Ureter (tissue), 1 donor: Measurements from ENCODE around the gene ENTPD8. TPM values are rescaled to one million over a fixed set of nuclear protein-coding genes. Genes with fewer than 3 reads are reported as not detected.
A peak's percentile ranks its signal among the peaks of the same experiment; 100 is the strongest.

Experiments used
- DNase-seq: peaks from one replicate; pipeline ENCODE4 v3.0.0-alpha.2; 2020; ENCODE audit warnings: low spot score
- total RNA-seq: library from RNA; stranded (reverse); gene quantifications from one replicate; pipeline ENCODE4 v1.2.4, GENCODE V29; 2023
- donor health status: DM: yes; HTN: yes; CAD: no.

Gene ENTPD8
- total RNA-seq, 1 donor from 2014 or later = not detected

- DNase-seq = no peak
These were observed 6.8 kb upstream of the ENTPD8 start for GRCh38 chr9:137447722-137448601.

GRCh38 chr9:137446851-137447471 lies 5.8 kb upstream of the ENTPD8 start:
- no peak for DNase-seq

GRCh38 chr9:137445930-137446431 lies 4.8 kb upstream of the ENTPD8 start:
- DNase-seq = no peak

DNA sequence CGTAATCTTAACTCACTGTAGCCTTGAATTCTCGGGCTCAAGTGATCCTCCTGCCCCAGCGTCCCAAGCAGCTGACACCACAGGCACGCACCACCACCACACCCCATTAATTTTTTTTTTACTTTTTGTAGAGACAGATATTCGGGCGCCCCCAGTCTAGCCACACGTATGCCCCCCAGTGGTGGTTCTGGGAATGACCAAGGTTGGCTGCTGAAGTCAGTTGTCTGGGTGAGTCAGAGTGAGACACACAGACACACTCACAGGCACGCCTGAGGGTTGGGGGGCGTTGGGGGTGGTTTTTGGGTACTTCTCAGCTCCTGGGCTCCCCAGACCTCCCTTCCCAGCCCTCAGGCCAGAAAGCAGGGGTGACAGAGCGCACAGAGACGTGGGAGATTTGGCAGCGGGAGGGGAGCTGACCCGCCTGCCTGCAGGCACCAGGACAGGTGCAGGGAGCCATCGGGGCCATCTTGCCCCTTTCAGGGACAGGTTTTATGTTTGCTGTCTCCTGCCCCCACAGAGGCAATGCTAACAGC lies 4.2 kb upstream of the ENTPD8 start:
- DNase-seq = peak; percentile 85

- no peak for DNase-seq
These were observed 3.1 kb upstream of the ENTPD8 start for GRCh38 chr9:137444106-137444790.

DNA sequence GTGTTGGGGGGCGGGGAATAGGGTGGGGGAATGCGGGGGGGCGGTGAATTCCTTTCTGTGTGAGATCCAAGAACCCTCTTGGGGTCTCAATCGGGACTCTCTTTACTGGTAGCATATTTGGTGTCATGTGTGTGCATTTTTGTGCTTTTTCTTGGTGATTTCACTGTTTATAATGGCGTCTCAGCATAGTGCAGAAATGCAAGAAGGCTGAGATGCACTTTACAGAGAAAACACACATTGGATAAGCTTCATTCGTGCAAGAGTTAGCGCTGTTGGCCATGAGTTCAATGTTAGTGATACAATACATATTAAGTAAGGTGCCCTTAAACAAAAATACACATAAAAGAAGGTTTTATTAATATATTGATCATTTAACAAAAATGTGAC lies 771 bp upstream of the ENTPD8 start:
- DNase-seq = no peak

DNA sequence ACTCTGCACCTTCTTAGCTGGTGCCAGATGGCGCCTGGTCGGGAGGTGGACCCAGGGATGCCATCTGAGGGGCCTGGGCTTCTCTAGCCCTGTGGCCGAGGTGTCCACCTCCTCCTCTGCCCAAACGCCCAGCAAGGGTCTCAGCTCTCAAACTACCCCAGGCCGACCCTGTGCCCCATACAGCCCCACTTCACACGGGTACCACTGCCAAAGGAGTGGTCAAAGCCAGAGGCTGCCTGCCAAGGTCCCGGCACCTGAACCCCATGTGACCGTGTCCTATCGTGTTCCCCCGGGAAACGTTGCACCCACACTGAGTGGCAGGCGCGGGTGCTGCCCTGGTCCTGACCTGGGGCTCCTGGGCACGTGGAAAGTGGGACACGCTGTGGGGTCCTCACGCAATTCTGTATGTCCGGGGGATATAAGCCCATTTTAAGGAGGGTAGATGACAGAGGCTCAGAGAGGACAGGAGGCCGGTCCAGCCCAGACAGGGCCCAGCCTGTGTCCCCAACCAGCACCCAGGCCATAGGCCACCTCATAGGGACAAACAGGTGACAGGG lies 1.9 kb downstream of the ENTPD8 start:
- no peak for DNase-seq

- DNase-seq = no peak
These were observed 2.5 kb downstream of the ENTPD8 start for GRCh38 chr9:137438591-137439157.

DNA sequence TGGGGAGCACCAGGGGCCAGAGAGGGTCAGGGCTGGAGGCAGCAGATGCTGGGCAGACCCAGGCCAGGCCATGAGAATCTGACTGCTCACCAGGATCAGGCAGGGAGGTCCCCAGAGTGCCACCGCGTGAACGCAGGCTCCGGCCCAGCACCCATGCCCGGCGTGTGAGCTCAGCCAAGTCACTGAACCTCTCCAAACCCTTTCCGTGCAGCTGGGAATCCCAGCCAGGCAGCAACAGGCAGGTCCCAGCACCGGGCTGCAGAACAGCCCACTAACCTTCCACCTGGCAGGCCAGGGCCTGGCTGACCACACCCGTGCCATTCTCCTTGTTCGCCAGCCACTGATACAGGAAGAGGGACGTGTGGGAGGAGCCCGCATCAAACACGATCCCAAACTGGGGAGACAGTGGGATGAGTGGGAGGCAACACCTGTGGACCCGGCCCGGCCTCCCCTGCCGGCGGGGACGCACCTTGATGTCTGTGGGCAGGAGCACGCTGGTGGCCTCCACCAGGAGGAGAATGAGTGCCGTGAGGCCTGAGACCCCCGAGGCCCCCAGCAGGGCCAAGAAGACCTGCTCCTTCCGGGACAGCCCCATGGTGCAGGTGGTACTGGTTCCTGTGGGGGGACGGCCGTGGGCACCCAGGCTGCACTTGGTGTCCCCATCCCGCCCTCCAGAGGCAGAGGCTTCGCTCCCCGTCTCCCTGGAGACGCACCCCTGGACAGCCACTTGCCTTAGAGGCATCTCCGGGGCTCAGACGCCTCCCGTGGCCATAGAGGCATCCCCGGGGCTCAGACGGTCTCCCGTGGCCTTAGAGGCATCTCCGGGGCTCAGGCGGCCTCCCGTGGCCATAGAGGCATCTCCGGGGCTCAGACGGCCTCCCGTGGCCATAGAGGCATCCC lies 3.2 kb downstream of the ENTPD8 start:
- DNase-seq = no peak

DNA sequence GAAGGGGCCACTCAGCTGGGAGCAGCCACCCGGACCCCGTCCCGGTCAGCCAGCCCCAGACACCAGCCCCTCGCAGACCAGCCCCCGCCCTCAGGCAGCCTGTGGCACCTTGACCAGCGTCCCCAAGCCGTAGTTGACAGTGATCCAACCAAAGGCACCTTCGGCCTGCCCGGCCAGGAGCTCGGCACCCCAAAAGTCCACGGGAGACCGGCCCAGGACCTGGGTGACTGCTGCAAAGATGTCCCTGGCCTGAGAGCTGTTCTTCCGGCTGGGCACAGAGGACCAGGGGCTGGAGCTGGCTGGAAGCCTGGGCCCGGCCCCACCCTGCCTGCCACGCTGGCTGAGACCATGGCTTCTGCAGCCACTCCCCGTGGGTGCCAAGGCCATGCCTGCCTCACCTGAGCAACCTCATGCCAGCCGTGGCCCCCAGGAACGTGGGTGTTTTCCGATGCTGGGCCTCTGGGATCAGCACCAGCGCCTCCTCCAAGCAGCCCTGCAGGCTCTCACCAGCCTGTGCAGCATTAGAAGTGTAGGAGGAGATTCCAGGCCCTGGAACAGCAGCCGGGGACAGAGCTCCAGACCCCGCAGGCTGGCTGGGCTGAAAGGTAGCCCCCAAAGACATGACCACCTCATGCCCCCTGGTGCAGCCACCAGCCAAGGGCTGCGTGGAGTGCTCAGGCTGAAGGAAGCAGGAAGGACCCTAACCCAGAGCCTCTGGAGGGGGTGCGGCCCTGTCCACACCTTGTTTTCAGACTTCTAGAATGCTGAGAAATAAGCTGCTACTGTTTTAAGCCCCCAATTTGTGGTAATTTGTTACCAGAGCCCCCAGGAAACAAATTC lies 4.2 kb downstream of the ENTPD8 start:
- no peak for DNase-seq

- DNase-seq = peak; percentile 83
These were observed 5.0 kb downstream of the ENTPD8 start for GRCh38 chr9:137435980-137436760.

DNA sequence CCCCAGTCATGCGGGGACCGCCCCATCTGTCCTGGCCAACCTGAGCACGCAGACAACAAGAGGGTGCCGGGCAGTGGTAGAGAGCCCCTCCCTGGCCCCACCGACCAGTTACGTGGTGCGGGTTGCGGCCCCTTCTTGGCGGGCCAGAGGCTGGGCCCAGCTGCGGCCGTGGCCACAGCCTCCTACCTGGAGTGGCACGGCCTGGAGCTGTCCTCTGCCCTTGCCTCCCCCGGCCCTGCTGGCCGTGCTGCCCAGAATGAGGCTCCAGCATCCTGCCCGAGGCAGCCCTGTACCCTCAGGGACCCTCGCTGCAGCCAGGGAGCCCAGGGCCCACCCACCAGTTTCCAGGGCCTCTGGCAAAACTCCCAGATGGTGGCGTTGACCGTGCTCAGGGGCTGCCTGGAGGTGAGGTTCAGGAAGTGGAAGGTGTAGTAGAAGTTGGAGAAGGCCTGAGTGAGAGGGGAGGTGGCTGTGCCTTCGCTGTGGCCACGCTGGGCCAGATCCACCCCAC lies 5.7 kb downstream of the ENTPD8 start:
- DNase-seq = no peak

DNA sequence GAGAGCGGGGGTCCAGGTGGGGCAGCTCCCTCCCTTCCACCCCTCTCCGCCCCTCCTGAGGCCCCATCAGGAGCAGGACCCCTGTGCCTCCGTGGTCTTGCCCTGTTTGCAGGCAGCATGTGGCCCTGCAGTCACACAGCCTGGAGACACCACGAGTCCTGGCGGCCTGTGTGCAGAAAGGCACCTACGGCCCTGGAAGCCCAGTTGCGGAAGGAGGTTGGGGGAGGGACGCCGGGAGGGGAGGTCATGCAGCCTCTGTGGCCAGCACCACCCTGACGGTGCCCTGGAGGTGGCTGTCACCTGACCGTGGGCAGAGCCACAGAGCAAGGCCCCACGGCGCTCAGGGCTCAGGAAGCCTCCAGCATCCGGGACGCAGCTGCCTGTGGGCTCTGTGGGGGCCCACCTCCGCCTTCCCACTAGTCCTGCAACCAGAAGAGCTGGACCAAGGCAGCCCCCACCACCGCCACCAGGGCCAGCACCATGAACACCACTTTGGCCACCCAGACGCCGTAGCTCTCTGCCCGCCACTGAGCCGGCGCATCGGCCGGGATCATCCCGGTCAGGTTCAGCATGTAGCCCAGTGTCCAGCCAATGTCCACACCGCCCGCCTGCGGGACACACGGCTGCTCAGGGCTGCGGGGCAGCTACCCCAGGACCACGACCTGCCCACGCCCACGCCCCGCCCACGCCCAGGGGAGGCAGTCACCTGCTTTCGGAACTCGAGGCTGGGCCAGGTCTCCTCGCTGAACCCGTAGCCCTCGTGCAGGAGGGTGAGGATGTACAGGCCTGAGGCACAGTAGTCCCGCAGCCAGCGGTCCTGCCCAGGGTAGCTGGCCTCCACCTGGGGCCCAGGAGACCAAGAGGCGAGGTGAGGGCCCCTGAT lies 6.4 kb downstream of the ENTPD8 start:
- DNase-seq = no peak

DNA sequence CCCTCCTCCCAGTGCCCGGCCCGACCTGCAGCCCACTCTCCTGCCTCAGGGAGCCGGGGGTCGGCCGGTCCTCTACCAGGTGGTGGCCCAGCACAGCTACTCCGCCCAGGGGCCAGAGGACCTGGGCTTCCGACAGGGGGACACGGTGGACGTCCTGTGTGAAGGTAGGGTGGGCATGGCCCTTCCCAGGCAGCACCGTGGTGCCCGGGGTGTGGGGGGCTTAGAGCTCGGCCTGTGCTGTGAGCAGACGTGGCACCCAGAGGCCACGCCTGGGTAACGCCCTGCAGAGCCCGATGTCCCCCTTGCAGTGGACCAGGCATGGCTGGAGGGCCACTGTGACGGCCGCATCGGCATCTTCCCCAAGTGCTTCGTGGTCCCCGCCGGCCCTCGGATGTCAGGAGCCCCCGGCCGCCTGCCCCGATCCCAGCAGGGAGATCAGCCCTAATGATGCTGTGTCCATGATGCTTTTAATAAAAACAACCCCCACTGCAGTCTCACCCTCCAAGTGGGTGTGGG lies 7.2 kb downstream of the ENTPD8 start:
- DNase-seq = no peak

- no peak for DNase-seq
These were observed 7.7 kb downstream of the ENTPD8 start for GRCh38 chr9:137433349-137433915.

- no peak for DNase-seq
These were observed 8.3 kb downstream of the ENTPD8 start for GRCh38 chr9:137432687-137433348.
